Right lung (tissue), 5 donors: ENCODE results near the gene ALPG. TPM values are rescaled to one million over a fixed set of nuclear protein-coding genes. Genes with fewer than 3 reads are reported as not detected.

Source experiments
- DNase-seq, 2 donors: peaks; one replicate each; pipeline ENCODE4 v3.0.0-alpha.2; 2013
- polyA plus RNA-seq, 5 donors: library from polyadenylated mRNA; unstranded; fragments of 120-200 nt; gene quantifications; one replicate each; pipeline versions ENCODE4 v1.2.1 to v1.2.3, GENCODE V29; 2013; ENCODE audit warnings: inconsistent platforms in 1 of 5, low replicate concordance in 1 of 5; ENCODE audit not compliant: insufficient read length in 5 of 5, insufficient read depth in 1 of 5

The ALPG gene
- polyA plus RNA-seq, 5 donors: 0.05 to 0.12 (median 0.05) TPM; not detected in 2

- no peak for DNase-seq
Observed at GRCh38 chr2:232457121-232458011, 50.7 kb downstream of the ALPG start.

- DNase-seq: no peak
Observed at GRCh38 chr2:232458051-232458660, 51.5 kb downstream of the ALPG start.

GRCh38 chr2:232458661-232459418 lies 52.2 kb downstream of the ALPG start:
- no peak for DNase-seq

GRCh38 chr2:232459419-232460035 lies 52.9 kb downstream of the ALPG start:
- no peak for DNase-seq

- no peak for DNase-seq
Observed at GRCh38 chr2:232460171-232460570, 53.5 kb downstream of the ALPG start.

Other genes with a start within 250 kb of the ALPG start
- gene ALPP, start 28.1 kb upstream of the ALPG start, polyA plus RNA-seq: under 1 TPM in 2 of 5 donors, not detected in 3; 0.19 to 0.23 TPM
- not detected for gene ALPI, start 49.3 kb downstream of the ALPG start, polyA plus RNA-seq
- under 1 TPM; 0.25 to 0.50 (median 0.30) TPM for gene ECEL1, start 81.0 kb downstream of the ALPG start, polyA plus RNA-seq
- under 1 TPM in 1 of 5 donors, not detected in 4; 0.13 TPM for gene PRSS56, start 113.5 kb downstream of the ALPG start, polyA plus RNA-seq
- gene CHRND, start 119.3 kb downstream of the ALPG start, polyA plus RNA-seq: 1 to 10 TPM in 1 of 5 donors, under 1 TPM in 2, not detected in 2; 0.12 to 5.9 (median 0.15) TPM
- 1 to 10 TPM in 1 of 5 donors, under 1 TPM in 4; 0.07 to 5.1 (median 0.18) TPM for gene CHRNG, start 132.8 kb downstream of the ALPG start, polyA plus RNA-seq
- gene TIGD1, start 143.7 kb downstream of the ALPG start, polyA plus RNA-seq: 10 to 100 TPM in 4 of 5 donors, 1 to 10 TPM in 1; 9.3 to 13.2 (median 12.4) TPM
- gene EIF4E2, start 143.8 kb downstream of the ALPG start, polyA plus RNA-seq: 10 to 100 TPM; 91.7 to 99.8 (median 95.9) TPM
- 10 to 100 TPM in 1 of 5 donors, 1 to 10 TPM in 4; 3.3 to 15.1 (median 4.4) TPM for gene EFHD1, start 226.8 kb downstream of the ALPG start, polyA plus RNA-seq